HL-60 (cell line): ENCODE data around the gene SLC24A3.

Experiments used
- DNase-seq, 2 experiments: peaks; one replicate each; pipeline ENCODE4 v3.0.0-alpha.2; 2010 to 2020; ENCODE audit warnings: low read depth in 1 of 2, low spot score in 1 of 2
- H3K27ac ChIP-seq: fragments of 250-450 bp; sonication (Bioruptor Pico); replicated peaks from 2 replicates; pipeline ENCODE4 v1.5.1; 2020; ENCODE audit warnings: mild to moderate bottlenecking, moderate library complexity
- H3K27me3 ChIP-seq: fragments of 250-450 bp; sonication (Bioruptor Pico); 2 replicates; pipeline ENCODE4 v1.5.1; 2021; ENCODE audit warnings: mild to moderate bottlenecking, moderate library complexity; ENCODE audit not compliant: insufficient read depth, poor library complexity, severe bottlenecking
- H3K4me3 ChIP-seq: replicated peaks from 2 replicates; pipeline ENCODE4 v1.5.1; 2011; ENCODE audit warnings: mild to moderate bottlenecking, control low read depth, low read length; ENCODE audit not compliant: insufficient read depth
- GABPA ChIP-seq: IDR thresholded peaks from 2 replicates; pipeline ENCODE4 v1.6.1; 2012; ENCODE audit warnings: low read depth
- POLR2AphosphoS5 ChIP-seq: IDR thresholded peaks from 2 replicates; pipeline ENCODE4 v1.6.1; 2012; ENCODE audit warnings: low read depth
- SPI1 ChIP-seq: IDR thresholded peaks from 2 replicates; pipeline ENCODE4 v1.6.1; 2012; ENCODE audit warnings: low read depth, mild to moderate bottlenecking, borderline replicate concordance
- TF ChIP-seq, protein P1 (sequence below): IDR thresholded peaks from one replicate; pipeline ENCODE4 v1.5.1; 2011; ENCODE audit warnings: low read length, control low read depth, inconsistent platforms; ENCODE audit not compliant: insufficient read depth
- TF ChIP-seq, protein P2 (sequence below): IDR thresholded peaks from 2 replicates; pipeline ENCODE4 v1.6.1; 2012; ENCODE audit warnings: low read depth; ENCODE audit not compliant: insufficient replicate concordance

The SLC24A3 gene

DNA sequence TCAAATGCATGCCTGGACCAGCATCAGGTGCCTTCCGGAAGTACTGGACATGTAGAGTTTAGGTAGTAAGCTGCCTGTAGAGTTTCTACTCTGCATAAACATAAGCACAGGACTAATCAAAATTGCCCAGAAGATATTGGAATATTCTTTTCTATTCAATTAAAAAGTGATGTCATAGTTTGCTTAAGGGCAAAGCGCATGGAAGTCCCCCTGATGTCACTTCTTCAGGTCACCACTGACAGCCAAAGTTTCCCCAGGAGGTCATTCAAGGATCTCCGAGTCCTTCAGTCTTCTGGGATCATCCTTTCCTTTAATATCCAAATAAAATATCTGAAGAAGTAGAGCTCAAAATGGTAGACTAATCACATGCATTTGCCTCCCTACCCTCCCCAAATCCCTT is 528.1 kb downstream of the SLC24A3 start:
- no peak for TF ChIP-seq GABPA
- TF ChIP-seq, protein P1, sequence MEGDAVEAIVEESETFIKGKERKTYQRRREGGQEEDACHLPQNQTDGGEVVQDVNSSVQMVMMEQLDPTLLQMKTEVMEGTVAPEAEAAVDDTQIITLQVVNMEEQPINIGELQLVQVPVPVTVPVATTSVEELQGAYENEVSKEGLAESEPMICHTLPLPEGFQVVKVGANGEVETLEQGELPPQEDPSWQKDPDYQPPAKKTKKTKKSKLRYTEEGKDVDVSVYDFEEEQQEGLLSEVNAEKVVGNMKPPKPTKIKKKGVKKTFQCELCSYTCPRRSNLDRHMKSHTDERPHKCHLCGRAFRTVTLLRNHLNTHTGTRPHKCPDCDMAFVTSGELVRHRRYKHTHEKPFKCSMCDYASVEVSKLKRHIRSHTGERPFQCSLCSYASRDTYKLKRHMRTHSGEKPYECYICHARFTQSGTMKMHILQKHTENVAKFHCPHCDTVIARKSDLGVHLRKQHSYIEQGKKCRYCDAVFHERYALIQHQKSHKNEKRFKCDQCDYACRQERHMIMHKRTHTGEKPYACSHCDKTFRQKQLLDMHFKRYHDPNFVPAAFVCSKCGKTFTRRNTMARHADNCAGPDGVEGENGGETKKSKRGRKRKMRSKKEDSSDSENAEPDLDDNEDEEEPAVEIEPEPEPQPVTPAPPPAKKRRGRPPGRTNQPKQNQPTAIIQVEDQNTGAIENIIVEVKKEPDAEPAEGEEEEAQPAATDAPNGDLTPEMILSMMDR, result no peak
- TF ChIP-seq, protein P2, sequence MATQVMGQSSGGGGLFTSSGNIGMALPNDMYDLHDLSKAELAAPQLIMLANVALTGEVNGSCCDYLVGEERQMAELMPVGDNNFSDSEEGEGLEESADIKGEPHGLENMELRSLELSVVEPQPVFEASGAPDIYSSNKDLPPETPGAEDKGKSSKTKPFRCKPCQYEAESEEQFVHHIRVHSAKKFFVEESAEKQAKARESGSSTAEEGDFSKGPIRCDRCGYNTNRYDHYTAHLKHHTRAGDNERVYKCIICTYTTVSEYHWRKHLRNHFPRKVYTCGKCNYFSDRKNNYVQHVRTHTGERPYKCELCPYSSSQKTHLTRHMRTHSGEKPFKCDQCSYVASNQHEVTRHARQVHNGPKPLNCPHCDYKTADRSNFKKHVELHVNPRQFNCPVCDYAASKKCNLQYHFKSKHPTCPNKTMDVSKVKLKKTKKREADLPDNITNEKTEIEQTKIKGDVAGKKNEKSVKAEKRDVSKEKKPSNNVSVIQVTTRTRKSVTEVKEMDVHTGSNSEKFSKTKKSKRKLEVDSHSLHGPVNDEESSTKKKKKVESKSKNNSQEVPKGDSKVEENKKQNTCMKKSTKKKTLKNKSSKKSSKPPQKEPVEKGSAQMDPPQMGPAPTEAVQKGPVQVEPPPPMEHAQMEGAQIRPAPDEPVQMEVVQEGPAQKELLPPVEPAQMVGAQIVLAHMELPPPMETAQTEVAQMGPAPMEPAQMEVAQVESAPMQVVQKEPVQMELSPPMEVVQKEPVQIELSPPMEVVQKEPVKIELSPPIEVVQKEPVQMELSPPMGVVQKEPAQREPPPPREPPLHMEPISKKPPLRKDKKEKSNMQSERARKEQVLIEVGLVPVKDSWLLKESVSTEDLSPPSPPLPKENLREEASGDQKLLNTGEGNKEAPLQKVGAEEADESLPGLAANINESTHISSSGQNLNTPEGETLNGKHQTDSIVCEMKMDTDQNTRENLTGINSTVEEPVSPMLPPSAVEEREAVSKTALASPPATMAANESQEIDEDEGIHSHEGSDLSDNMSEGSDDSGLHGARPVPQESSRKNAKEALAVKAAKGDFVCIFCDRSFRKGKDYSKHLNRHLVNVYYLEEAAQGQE, result no peak
- no peak for TF ChIP-seq SPI1
- no peak for TF ChIP-seq POLR2AphosphoS5
- no peak for DNase-seq
- Histone ChIP-seq H3K27me3 (peaks cover 3% of the 10 kb centered on the region), H3K27ac (no peak overlapping the region), H3K4me3 (no peak overlapping the region)

DNA sequence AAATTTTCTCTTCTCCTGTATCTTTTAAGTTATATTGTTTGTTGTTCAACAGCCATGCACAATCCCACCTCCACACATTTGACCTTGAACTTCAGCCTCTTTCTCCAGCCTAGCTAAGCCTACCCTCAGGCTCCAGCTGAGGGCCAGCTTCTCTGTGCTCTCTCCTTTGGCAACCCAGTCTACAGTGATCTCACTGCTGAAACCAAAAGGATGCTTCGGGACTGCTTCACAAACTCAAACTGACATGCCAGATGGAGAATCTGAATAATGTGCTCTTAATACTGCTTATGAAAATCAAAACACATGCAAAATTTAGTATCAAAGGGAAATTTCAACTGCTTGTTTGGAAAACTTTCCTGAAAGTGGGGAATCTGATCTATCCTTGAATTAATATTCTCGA is 529.5 kb downstream of the SLC24A3 start:
- peaks cover 3% of the 10 kb centered on the region for H3K27me3 ChIP-seq
- TF ChIP-seq, protein P2, result no peak
- TF ChIP-seq GABPA, result no peak
- TF ChIP-seq POLR2AphosphoS5, result no peak
- TF ChIP-seq, protein P1, result no peak
- no peak for TF ChIP-seq SPI1
- H3K27ac ChIP-seq, result no peak overlapping the region
- H3K4me3 ChIP-seq, result no peak overlapping the region
- DNase-seq, result no peak

DNA sequence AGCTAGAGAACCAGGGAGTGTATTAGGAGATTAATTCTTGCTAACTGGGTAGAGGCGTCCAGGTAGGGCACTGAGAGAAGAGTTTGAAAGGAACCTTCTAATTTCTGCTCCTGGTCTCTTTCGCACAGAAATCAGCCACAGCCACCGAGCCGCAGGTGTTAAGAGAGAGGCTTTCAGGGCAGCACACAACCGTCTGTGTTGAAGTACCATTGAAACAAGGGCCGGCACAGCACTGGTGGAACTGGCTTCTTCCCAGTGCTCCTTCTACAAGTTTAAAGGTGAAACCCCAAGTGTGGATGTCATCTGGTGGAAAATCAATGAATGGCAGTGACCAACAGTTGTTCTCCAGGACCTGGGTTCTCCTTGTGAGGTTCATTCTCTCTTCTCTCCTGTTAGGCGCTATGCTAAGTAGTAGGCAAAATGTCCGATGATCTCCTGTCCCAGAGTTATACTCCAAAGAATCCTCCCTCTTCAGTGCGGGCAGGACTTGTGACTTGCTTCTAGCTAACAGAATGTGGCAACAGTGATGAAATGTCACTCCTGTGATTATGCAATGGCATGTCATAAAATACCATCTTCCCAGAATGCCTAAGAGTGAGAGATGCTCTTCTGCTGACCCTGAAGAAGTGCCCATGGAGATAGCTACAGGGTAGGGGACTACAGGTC is 530.7 kb downstream of the SLC24A3 start:
- peak; percentile 20 to 88 for DNase-seq
- H3K27ac ChIP-seq, result no peak overlapping the region
- TF ChIP-seq POLR2AphosphoS5 (no peak), GABPA (no peak), SPI1 (no peak)
- TF ChIP-seq, protein P1, result no peak
- TF ChIP-seq, protein P2, result no peak

More for the DNA sequence above, 530.7 kb downstream of the SLC24A3 start:
- Histone ChIP-seq H3K4me3 (no peak overlapping the region), H3K27me3 (peaks cover 3% of the 10 kb centered on the region)
